OCI-LY1 (cell line): ENCODE measurements around the gene SPON2.

Experiments used
- H2AFZ ChIP-seq: fragments of 200-600 bp; sonication (generic), shearing (Covaris generic); 2 replicates; pipeline ENCODE4 v1.6.0; 2014; ENCODE audit warnings: antibody characterized with exemption, mild to moderate bottlenecking, low read length
- H3F3A ChIP-seq: fragments of 200-600 bp; sonication (generic), shearing (Covaris generic); 2 replicates; pipeline ENCODE4 v1.6.0; 2014; ENCODE audit warnings: mild to moderate bottlenecking, antibody characterized with exemption, low read length, moderate library complexity; ENCODE audit not compliant: insufficient read depth
- H3K27ac ChIP-seq: fragments of 200-600 bp; sonication (generic); 2 replicates; pipeline ENCODE4 v1.5.1; 2014; ENCODE audit warnings: low read length, mixed run types, mild to moderate bottlenecking, low read depth; ENCODE audit not compliant: poor library complexity, severe bottlenecking
- H3K27me3 ChIP-seq: fragments of 200-600 bp; sonication (generic); 2 replicates; pipeline ENCODE4 v1.6.0; 2014; ENCODE audit warnings: antibody characterized with exemption, mild to moderate bottlenecking, low read length, moderate library complexity; ENCODE audit not compliant: insufficient read depth
- H3K36me3 ChIP-seq: fragments of 200-600 bp; sonication (generic); 2 replicates; pipeline ENCODE4 v1.6.1; 2014; ENCODE audit warnings: mild to moderate bottlenecking, antibody characterized with exemption, low read length, moderate library complexity, mixed read lengths; ENCODE audit not compliant: insufficient read depth
- H3K4me1 ChIP-seq: fragments of 200-600 bp; sonication (generic); 2 replicates; pipeline ENCODE4 v1.5.1; 2014; ENCODE audit warnings: mild to moderate bottlenecking, low read length, moderate library complexity; ENCODE audit not compliant: insufficient read depth, severe bottlenecking
- H3K4me2 ChIP-seq: fragments of 200-600 bp; sonication (generic), shearing (Covaris generic); 2 replicates; pipeline ENCODE4 v1.6.1; 2014; ENCODE audit warnings: low read length
- H3K4me3 ChIP-seq: fragments of 200-600 bp; sonication (generic); 2 replicates; pipeline ENCODE4 v1.5.1; 2014; ENCODE audit warnings: low read length, low read depth, mild to moderate bottlenecking, mixed read lengths; ENCODE audit not compliant: poor library complexity, severe bottlenecking
- H3K79me2 ChIP-seq: fragments of 200-600 bp; shearing (Covaris generic); 2 replicates; pipeline ENCODE4 v1.6.1; 2016; ENCODE audit warnings: mixed run types, low read length, mixed read lengths; ENCODE audit not compliant: insufficient read depth
- H3K9ac ChIP-seq: fragments of 200-600 bp; sonication (generic), shearing (Covaris generic); 2 replicates; pipeline ENCODE4 v1.6.1; 2014; ENCODE audit warnings: mild to moderate bottlenecking, low read length, mixed read lengths
- H3K9me2 ChIP-seq: fragments of 200-600 bp; sonication (generic), shearing (Covaris generic); 2 replicates; pipeline ENCODE4 v1.6.1; 2014; ENCODE audit warnings: low read depth, mild to moderate bottlenecking, low read length, mixed read lengths
- H3K9me3 ChIP-seq: fragments of 200-600 bp; shearing (Covaris generic); 2 replicates; pipeline ENCODE4 v1.6.1; 2014; ENCODE audit warnings: low read length, mixed read lengths
- H4K20me1 ChIP-seq: fragments of 200-600 bp; sonication (generic), shearing (Covaris generic); 2 replicates; pipeline ENCODE4 v1.6.0; 2016; ENCODE audit warnings: mild to moderate bottlenecking, low read length; ENCODE audit not compliant: insufficient read depth
- CTCF ChIP-seq: fragments of 200-600 bp; sonication (generic), shearing (Covaris generic); IDR thresholded peaks from 2 replicates; pipeline ENCODE4 v1.5.1; 2017; ENCODE audit warnings: mild to moderate bottlenecking, antibody characterized with exemption, low read length, moderate library complexity, mixed read lengths
- EZH2 ChIP-seq: fragments of 200-600 bp; sonication (generic), shearing (Covaris generic); IDR thresholded peaks from 2 replicates; pipeline ENCODE4 v1.8.0; 2017; ENCODE audit warnings: borderline replicate concordance, mixed run types, mild to moderate bottlenecking, antibody characterized with exemption, low read length, moderate library complexity, mixed read lengths

The SPON2 gene

GRCh38 chr4:1208266-1208961 is 36.0 kb upstream of the SPON2 start:
- peak overlapping the region; percentile 59 for H3K9ac ChIP-seq
- TF ChIP-seq CTCF (no peak), EZH2 (no peak)
- H3K9me3 ChIP-seq: no peaks in the 10 kb centered on the region
- no peak overlapping the region for H2AFZ ChIP-seq
- H3K4me3 ChIP-seq: peak overlapping the region; percentile 53
- peak overlapping the region; percentile 70 for H3K4me2 ChIP-seq
- H3K4me1 ChIP-seq: peaks cover 23% of the 10 kb centered on the region
- no peaks in the 10 kb centered on the region for H3F3A ChIP-seq
- H4K20me1 ChIP-seq: no peaks in the 10 kb centered on the region
- H3K79me2 ChIP-seq: no peaks in the 10 kb centered on the region
- peaks cover 9% of the 10 kb centered on the region for H3K36me3 ChIP-seq
- H3K9me2 ChIP-seq: no peaks in the 10 kb centered on the region
- H3K27me3 ChIP-seq: no peaks in the 10 kb centered on the region
- peak overlapping the region; percentile 12 for H3K27ac ChIP-seq

- Histone ChIP-seq H3K9me2 (no peaks in the 10 kb centered on the region), H3K9me3 (no peaks in the 10 kb centered on the region), H3K36me3 (peaks cover 5% of the 10 kb centered on the region), H3K4me2 (peak overlapping the region; percentile 70; the same call in 1 of the 2 replicates), H2AFZ (no peak overlapping the region), H3F3A (no peaks in the 10 kb centered on the region), H3K79me2 (no peaks in the 10 kb centered on the region), H3K9ac (peak overlapping the region; percentile 59; the same call in 1 of the 2 replicates), H3K27me3 (no peaks in the 10 kb centered on the region), H3K4me3 (peak overlapping the region; percentile 53), H3K27ac (no peak overlapping the region), H4K20me1 (no peaks in the 10 kb centered on the region), H3K4me1 (peaks cover 23% of the 10 kb centered on the region)
- TF ChIP-seq EZH2 (no peak), CTCF (no peak)
Observed at GRCh38 chr4:1207603-1208265, 35.4 kb upstream of the SPON2 start.

GRCh38 chr4:1207157-1207470 is 34.7 kb upstream of the SPON2 start:
- no peak overlapping the region for H2AFZ ChIP-seq
- H3K9me3 ChIP-seq: no peaks in the 10 kb centered on the region
- no peaks in the 10 kb centered on the region for H3K27me3 ChIP-seq
- H3K36me3 ChIP-seq: peaks cover 5% of the 10 kb centered on the region; the same call in 1 of the 2 replicates
- no peaks in the 10 kb centered on the region for H4K20me1 ChIP-seq
- no peak overlapping the region for H3K27ac ChIP-seq
- H3K4me3 ChIP-seq: no peak overlapping the region
- H3K9me2 ChIP-seq: no peaks in the 10 kb centered on the region
- TF ChIP-seq EZH2 (no peak), CTCF (no peak)
- H3F3A ChIP-seq: no peaks in the 10 kb centered on the region
- H3K79me2 ChIP-seq: no peaks in the 10 kb centered on the region
- no peak overlapping the region for H3K4me2 ChIP-seq
- peaks cover 27% of the 10 kb centered on the region for H3K4me1 ChIP-seq
- H3K9ac ChIP-seq: no peak overlapping the region
